ENCODE data around the gene PLA2G2F. TPM values are rescaled to one million over a fixed set of nuclear protein-coding genes. Genes with fewer than 3 reads are reported as not detected.

The PLA2G2F gene
- total and polyA plus RNA-seq, 7 donors: 0.03 TPM; not detected in 6

DNA sequence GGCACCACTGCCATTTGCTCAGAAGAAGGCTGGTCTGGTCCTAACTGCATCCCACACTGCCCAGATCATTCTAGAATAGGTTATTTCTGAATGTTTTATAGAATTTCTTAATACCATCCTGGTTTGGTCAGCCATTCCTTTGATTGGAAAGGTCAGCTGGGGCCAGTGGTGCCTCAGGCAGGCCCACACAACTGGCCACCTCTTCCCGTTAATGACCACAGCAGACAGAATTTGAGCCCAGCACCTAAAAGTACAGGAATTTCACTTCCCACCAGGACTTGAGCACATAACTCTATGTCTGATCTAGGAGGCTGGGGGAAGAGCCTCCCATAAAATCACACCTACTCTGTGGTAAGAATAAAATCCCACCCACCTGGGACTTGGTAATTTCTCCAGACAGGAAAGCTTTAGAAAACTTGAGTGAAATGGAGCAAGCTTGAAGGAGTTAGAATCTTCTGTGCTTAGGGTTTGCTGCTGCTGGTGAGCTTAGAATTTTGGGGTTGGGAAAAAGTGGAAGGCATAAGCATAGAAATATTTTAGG is 53.8 kb downstream of the PLA2G2F start:
- ATAC-seq (no peak), DNase-seq (no peak)
- TF ChIP-seq, protein P1, sequence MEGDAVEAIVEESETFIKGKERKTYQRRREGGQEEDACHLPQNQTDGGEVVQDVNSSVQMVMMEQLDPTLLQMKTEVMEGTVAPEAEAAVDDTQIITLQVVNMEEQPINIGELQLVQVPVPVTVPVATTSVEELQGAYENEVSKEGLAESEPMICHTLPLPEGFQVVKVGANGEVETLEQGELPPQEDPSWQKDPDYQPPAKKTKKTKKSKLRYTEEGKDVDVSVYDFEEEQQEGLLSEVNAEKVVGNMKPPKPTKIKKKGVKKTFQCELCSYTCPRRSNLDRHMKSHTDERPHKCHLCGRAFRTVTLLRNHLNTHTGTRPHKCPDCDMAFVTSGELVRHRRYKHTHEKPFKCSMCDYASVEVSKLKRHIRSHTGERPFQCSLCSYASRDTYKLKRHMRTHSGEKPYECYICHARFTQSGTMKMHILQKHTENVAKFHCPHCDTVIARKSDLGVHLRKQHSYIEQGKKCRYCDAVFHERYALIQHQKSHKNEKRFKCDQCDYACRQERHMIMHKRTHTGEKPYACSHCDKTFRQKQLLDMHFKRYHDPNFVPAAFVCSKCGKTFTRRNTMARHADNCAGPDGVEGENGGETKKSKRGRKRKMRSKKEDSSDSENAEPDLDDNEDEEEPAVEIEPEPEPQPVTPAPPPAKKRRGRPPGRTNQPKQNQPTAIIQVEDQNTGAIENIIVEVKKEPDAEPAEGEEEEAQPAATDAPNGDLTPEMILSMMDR (IDR thresholded peaks at IDR 0.05): no peak
- WGBS, 3 donors: 50 to 95% (median 81%) methylated on average over 1 of the region's 1 CpG
- Histone ChIP-seq H3K9me3 (no peaks in the 10 kb centered on the region), H3K4me3 (no peak overlapping the region), H3K27me3 (ENCODE audit: insufficient read depth in 3 of 3, low read length in 2 of 3) (peaks cover 0 to 14% (median 4%) of the 10 kb centered on the region in 3 donors), H3K36me3 (ENCODE audit: insufficient read depth in 1 of 2, low read depth in 1 of 2) (no peaks in the 10 kb centered on the region), H3K4me1 (peaks cover 4% of the 10 kb centered on the region), H3K27ac (no peak overlapping the region)
- intact Hi-C loops (cut with DNase I): loop anchor here in 1 of 2 donors (5.0 kb wide), 1 partner anchor 216 kb away; the partner anchor contains the start of gene PLA2G2A

DNA sequence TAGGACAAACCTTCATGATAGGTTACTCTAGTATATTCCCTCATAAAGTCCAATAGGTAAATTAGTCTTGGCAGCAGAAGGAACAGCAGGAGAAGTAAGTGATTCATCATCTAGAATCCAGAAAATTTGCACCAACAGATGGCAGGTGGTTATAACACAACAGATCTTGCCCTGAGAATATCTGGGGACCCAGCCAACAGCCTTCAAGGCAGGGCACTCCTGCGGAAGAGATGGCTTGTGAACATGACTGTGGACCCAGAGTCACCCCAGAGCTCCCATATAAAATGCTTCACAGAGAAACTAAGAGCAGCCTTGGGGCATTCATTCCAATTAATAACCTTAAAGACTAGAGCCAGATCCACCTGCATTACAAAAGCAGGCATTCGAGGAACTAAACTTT is 55.1 kb downstream of the PLA2G2F start:
- no peaks in the 10 kb centered on the region for H3K9me3 ChIP-seq
- ATAC-seq: no peak
- DNase-seq: no peak
- H3K4me1 ChIP-seq: peaks cover 4% of the 10 kb centered on the region
- intact Hi-C loops (cut with DNase I): loop anchor here (2.0 to 5.0 kb wide), 3 partner anchors 217 to 277 kb away; partner anchors contain the start of gene PLA2G2A (in 1 of the 2)
- TF ChIP-seq, protein P1 (IDR thresholded peaks at IDR 0.05): no peak
- H3K27ac ChIP-seq: no peak overlapping the region
- H3K4me3 ChIP-seq: no peak overlapping the region
- H3K27me3 ChIP-seq (ENCODE audit: insufficient read depth in 3 of 3, low read length in 2 of 3): peaks cover 0 to 9% (median 0%) of the 10 kb centered on the region in 3 donors
- no peaks in the 10 kb centered on the region for H3K36me3 ChIP-seq (ENCODE audit: insufficient read depth in 1 of 2, low read depth in 1 of 2)
- WGBS, 3 donors: 80 to 89% (median 89%) methylated on average over 2 of the region's 2 CpGs

DNA sequence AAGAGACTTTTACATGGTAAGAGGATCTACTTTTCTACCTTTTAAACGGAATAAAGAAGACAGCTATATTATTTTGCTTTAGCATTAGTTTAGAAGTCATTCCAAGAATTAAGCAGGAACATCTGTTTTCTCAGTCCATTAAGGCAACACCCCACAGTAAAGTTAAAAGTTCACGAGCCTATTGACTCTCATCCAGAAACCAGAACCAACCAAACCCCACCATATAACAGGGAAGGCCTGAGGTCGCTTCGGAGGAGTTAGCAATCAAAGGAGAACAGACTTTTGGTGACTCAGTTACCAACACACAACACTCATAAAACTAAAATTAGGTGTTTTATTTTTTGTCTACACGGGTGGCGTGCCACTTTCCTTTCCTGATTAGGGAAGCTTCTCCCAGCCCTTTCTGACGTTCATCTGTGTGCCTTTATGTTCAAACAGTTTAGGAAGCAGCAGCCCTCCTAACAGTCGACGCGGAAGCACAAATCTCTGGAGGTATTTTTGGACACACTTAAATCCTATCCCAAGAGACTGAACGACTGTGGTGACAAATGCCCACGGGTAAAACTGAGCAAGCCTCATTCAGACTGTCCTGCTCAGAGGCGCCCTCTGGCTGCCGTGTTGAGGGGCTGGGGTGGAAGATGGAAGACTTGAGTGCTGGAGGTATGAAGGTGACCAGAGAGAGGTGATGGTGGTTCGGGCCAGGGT is 55.8 kb downstream of the PLA2G2F start:
- 22 to 31% (median 24%) methylated on average over 15 of the region's 15 CpGs for WGBS, 3 donors
- TF ChIP-seq, protein P1 (IDR thresholded peaks at IDR 0.05): peak; percentile 79
- Histone ChIP-seq H3K27me3 (ENCODE audit: insufficient read depth in 3 of 3, low read length in 2 of 3) (peaks cover 0 to 2% (median 0%) of the 10 kb centered on the region in 3 donors), H3K36me3 (ENCODE audit: insufficient read depth in 1 of 2, low read depth in 1 of 2) (no peaks in the 10 kb centered on the region), H3K27ac (no peak overlapping the region), H3K4me1 (peaks cover 4% of the 10 kb centered on the region), H3K9me3 (no peaks in the 10 kb centered on the region), H3K4me3 (no peak overlapping the region)
- intact Hi-C loops (cut with DNase I): loop anchor here (2.0 to 5.0 kb wide), 3 partner anchors 218 to 278 kb away; partner anchors contain the start of gene PLA2G2A (in 1 of the 2)
- peak; percentile 65 to 82 for DNase-seq
- ATAC-seq: peak; percentile 83 to 95 (median 87)

DNA sequence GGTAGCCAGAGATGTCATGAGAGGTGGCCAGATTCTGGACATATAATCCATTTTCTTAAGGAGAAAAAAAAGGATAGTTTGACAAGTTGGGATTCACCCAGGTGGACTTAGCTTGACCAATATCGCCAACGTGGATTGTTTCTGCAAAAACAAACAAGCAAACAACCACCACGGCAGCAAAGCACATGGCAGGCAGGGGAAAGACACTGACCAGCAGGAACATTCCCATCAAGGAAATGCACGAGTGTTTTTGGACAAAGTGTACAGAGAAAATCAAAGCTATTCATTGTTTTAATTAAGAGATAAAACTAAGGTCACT is 56.3 kb downstream of the PLA2G2F start:
- no peaks in the 10 kb centered on the region for H3K9me3 ChIP-seq
- peaks cover 4% of the 10 kb centered on the region for H3K4me1 ChIP-seq
- WGBS, 3 donors: 65 to 80% (median 68%) methylated on average over 4 of the region's 4 CpGs
- TF ChIP-seq, protein P1 (IDR thresholded peaks at IDR 0.05): no peak
- H3K36me3 ChIP-seq (ENCODE audit: insufficient read depth in 1 of 2, low read depth in 1 of 2): no peaks in the 10 kb centered on the region
- intact Hi-C loops (cut with DNase I): loop anchor here (2.0 kb wide), 2 partner anchors 277 to 279 kb away; no protein-coding TSS in a partner anchor
- DNase-seq (no peak), ATAC-seq (no peak)
- peaks cover 0 to 2% (median 0%) of the 10 kb centered on the region in 3 donors for H3K27me3 ChIP-seq (ENCODE audit: insufficient read depth in 3 of 3, low read length in 2 of 3)
- no peak overlapping the region for H3K4me3 ChIP-seq
- no peak overlapping the region for H3K27ac ChIP-seq

Data from psoas muscle (tissue), 8 donors.